SIG-M5 (cell line): ENCODE data around the gene IGF1.

Experiments
- DNase-seq: peaks from one replicate; lab custom pipeline; 2025; lab: John Stamatoyannopoulos, UW

IGF1 gene

DNA sequence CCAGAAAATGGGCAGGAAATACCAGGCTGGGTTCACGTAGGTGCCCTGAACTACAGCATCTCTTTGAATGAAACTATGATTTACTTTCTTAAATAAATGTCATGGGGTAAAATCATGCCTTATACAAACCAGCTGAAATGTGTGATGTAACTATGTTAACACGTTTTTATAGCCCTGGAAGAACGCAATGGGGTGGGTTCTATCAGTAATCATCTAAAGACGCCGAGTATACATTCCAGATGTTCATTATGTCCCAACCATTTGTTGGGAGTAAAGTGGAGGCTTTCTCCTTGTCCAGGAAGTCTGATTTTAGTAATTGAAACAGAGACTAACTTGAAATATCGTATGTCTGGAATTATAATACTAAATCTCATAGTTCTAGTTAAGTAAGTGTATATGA, 16.2 kb upstream of the IGF1 start:
- DNase-seq, result no peak

- no peak for DNase-seq
These were observed 6.9 kb upstream of the IGF1 start for GRCh38 chr12:102487226-102487625.

GRCh38 chr12:102486153-102486552, 5.8 kb upstream of the IGF1 start:
- no peak for DNase-seq

GRCh38 chr12:102484428-102484958, 4.1 kb upstream of the IGF1 start:
- DNase-seq, result peak; percentile 39

GRCh38 chr12:102484017-102484416, 3.7 kb upstream of the IGF1 start:
- DNase-seq, result no peak

- no peak for DNase-seq
These were observed 3.1 kb upstream of the IGF1 start for GRCh38 chr12:102483466-102483865.

- no peak for DNase-seq
These were observed 1.5 kb upstream of the IGF1 start for GRCh38 chr12:102481705-102482425.

DNA sequence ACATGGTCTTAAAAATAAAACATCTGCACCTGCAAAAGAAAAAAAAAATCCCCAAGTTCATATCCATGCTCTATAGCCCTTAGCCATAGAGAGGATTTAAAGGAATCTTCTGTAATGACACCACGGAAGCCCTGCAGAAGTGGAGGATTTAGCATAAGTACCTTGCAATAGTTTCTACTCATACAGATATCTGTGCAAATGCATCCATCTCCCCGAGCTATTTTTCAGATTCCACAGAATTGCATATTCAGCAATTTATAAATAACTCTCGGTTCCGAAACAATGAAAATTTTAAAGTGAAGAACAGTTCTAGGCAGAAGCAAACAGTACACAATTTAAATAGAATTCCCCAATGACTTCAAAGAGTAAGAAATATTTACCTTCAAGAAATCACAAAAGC, 424 bp downstream of the IGF1 start:
- DNase-seq, result no peak

DNA sequence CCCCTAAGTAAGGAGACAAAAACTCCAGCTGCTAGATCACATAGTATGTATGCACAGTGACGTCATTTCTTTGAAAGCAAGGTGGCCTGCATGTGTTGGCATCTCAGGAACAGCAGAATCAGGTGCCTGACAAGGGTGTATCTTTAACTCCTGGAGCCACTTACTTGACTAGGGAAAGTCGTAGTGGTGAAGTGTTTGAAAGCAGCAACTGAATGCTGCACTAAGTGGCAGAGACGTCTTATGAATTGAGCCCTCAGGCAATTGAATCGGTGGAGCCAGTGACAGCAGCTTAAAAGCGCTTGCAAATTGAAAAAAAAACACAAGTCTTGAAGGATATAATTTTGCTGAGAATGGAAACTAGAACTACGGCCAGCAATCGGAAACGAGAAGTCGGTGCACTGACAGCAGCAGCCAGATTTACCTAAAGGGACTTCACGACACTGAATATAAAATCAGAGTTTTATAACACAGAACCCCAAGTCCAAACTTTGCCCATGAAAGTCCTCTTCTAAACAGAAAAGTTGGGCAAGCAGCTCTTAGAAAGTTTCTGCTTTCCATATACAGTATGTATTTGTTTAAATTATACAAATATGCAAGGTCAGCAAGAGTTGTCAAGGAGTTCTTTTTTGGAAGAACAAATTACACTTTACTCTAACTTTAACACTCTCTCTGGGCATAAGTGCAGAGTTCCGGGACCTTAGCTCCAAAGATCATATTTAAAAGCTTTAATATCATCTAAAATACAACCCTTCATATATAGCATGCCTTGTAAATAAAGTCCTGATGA, 1.1 kb downstream of the IGF1 start:
- DNase-seq, result no peak

- DNase-seq, result no peak
These were observed 1.8 kb downstream of the IGF1 start for GRCh38 chr12:102478405-102479098.

DNA sequence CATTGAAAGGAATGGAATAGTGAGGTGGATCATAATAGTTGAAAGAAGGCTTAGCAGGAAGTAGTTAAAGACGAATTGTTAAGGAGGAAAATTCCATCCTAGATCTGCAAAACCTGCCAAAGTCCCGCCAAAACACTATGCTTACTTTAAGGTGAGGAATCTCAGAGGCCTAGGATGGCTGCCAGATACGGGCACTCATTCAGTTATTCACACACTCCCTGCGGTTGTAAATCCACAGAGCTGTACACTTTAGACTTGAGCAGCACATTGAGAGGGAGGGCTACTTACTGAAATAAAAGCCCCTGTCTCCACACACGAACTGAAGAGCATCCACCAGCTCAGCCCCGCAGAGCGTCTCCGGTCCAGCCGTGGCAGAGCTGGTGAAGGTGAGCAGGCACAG, 5.0 kb downstream of the IGF1 start:
- DNase-seq, result no peak

DNA sequence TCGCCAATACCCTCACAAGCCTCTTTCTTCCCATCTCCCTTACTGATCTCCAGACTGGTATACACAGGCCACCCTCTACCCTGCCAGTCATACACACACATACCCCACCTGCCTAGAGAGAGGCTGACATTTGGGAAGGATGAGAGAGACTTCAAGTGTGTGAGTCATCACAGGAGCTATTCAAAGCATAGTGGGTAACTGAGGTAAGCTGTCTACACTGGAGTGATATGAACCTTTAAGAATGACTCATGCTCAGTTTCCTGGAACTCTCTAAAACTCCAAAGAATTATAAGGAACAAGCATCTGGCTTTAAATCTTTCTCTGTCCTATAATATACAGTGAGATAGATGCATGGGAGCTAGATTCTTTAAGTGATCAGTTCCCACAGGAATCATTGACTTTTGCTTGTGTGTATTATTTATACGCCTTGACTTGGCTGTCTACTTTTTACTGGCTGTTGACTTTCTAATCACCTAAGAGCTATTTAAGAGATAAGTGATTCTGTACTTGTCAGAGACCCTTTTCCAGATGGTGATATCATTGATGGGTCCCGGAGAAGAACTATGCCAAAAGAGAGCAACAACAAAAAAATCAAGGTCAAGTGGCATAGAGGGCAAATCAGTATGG, 5.8 kb downstream of the IGF1 start:
- no peak for DNase-seq

DNA sequence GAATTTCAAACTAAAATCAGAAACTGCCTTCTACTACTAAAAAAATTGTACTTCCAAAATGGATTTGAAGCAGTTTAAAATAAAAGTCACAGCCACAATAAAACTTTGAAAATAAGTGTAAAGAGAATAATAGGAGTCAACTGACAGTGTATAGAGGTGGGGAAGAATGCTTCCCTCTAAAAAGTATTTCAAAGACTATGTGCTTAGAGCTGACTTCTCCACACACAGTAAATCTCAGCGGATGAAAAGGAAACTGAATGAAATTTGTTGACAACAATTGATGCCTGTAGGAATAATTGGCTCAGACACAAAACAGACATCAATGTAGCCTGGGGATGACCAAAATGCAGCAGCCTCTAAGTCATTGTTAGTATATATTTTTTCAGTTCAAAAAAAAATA, 7.9 kb downstream of the IGF1 start:
- no peak for DNase-seq

DNA sequence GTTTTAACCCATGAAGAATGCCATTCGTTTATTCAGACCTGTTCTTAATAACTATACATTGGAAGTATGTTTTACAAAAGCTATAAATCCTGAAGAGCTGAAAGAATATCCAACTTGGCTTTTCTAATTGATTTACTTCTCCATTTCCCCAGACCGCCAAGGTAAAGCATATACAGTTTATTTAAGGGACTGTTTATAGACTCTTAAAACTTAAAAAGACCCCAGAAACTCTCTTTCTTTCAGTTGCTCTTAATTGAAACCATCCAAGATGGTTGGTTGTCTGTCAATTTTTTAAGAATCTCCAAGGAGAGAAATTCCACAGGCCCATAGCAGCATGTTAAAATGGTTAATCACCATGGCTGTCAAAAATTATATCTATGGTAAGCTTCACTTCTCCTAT, 8.8 kb downstream of the IGF1 start:
- no peak for DNase-seq

GRCh38 chr12:102470945-102471344, 9.4 kb downstream of the IGF1 start:
- no peak for DNase-seq

DNA sequence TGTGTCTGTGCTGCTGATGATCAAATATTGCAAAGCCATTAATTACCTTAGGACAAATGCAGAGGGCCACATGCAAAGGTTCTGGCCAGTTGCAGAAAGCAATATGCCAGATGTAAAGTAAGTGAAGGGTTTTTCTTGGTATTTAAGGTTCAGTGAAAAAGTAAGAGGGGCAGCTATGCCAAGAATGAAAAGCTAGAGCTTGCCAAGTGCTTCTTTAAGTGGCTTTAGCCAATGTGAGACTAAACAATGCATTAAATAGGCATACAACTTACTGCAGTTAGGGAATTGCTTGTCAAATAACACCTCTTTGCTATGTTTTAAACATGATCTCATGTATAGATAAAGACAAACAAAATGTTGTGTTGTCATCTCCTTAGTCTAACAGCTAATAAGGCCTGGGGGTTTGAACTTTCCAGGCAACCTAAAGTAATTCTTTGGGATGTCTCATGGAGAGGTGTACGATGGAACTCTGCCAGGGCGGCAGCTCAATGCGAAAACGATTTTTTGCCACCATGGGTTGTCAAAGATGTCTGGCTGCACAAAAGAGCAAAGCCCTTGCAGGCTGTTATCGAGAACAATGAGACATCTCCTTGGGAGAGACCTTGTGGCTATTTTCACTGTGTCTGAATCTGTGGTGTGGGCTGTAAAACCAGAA, 12.0 kb downstream of the IGF1 start:
- no peak for DNase-seq

DNA sequence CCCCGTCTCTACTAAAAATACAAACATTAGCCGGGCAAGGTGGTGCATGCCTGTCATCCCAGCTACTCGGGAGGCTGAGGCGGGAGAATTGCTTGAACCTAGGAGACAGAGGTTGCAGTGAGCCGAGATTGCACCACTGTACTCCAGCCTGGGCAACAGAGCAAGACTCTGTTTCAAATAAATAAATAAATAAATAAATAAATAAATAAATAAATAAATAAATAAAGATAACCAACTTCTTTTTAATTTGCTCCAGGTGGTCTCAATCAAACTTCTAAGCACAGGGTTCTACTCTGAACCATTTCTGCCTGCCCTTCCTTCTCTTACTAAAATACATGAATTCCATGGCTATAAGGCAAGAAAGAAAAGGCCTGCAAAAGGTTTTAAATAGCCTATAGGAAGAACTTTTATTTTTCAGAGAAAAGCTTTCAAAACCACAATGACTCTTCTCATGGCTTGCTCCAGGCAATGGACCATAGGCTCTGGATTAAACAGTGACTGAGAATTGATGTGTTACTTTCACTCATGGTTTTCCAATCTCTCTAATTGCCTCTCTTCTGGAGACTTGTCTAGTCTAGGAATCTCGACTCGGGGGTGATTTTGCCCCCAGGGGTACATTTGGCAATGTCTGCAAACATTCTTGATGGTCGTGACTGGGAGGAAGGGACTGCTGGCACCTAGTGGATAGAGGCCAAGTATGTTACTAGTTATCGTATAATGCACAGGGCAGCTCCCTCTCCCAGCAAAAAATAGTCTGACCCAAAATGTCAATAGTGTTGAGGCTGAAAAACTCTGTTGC, 14.4 kb downstream of the IGF1 start:
- no peak for DNase-seq

DNA sequence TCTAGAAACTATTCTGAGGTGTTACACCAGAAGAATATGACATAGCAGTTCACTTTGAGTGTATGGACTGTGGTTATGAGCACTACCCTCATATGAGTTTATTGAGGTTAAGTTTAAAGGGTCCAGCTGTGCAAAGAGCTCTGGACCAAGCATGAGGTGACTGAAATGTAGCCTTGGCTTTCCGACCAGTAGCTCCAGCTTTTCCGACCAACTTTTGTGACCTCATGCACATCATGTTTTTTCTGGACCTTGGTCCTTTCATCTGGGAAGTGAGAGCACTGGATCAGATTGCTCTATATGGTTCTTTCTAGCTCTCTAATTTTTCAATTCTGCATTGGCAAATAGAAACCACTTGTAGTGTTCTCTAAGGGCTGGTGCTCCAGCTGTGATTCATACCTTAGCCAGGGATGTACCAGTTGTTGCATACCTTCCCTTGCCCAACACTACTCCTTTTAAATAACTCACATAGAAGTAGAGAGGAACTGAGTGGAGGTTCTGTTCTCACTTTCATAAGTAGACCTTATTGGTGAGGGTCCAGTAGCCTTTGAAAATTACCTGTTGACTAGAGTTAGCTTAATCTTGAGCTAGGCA, 16.6 kb downstream of the IGF1 start:
- DNase-seq, result no peak

DNA sequence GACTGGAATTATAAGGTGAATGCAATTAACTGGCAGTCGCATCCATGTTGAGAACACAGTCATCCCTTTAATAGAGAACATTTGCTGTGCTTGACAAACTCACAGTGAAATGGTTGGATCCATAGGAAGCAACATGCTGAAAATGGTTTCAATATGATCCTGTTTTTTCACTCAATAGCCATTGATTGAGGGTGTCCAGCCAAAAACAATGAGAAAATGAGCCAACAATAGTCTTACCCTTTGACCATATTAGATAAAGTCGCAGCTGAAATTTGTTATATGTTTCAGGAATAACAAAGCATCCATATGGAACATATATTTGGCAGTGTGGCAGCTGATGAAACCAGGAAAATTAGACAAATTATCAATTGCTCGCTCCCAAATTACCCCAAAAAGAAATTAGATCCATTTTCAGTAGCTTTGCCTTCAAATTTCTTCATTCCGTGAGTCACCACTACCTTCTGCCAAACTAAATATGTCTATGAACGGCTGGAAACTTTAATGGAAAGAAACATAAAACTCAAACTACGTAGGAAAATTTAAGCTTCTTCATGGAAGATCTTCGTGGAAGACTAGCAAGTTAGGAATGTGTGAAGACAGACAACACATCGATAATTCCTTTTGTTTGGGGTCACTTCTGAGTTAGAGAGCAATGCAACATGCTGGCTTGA, 17.4 kb downstream of the IGF1 start:
- DNase-seq, result no peak

- DNase-seq, result no peak
These were observed 18.0 kb downstream of the IGF1 start for GRCh38 chr12:102462386-102462785.
